Lower leg skin (tissue), 4 donors: ENCODE results near the gene PAQR4. TPM values are rescaled to one million over a fixed set of nuclear protein-coding genes. Genes with fewer than 3 reads are reported as not detected.

Experiments used
- DNase-seq, 2 donors: peaks; one replicate each; pipeline ENCODE4 v3.0.0-alpha.2; 2019; ENCODE audit warnings: low spot score in 2 of 2
- H3K4me3 ChIP-seq: fragments of 200-600 bp; sonication (generic); 2 replicates; pipeline ENCODE4 v1.5.1; 2017; ENCODE audit warnings: mild to moderate bottlenecking, low read depth; ENCODE audit not compliant: poor library complexity, severe bottlenecking
- CTCF ChIP-seq, 3 donors: fragments of 450-650 bp; IDR thresholded peaks; one replicate each; pipeline ENCODE4 v1.5.1; 2016; ENCODE audit warnings: antibody characterized with exemption in 3 of 3, mild to moderate bottlenecking in 3 of 3, moderate library complexity in 2 of 3
- POLR2A ChIP-seq, 2 donors: fragments of 450-650 bp; IDR thresholded peaks; one replicate each; pipeline ENCODE4 v1.6.1; 2016 to 2017; ENCODE audit warnings: antibody characterized with exemption in 2 of 2, mild to moderate bottlenecking in 1 of 2, moderate library complexity in 1 of 2
- WGBS, 2 donors: methylation state at CpG; one replicate each; pipeline ENCODE4 v1.1.5; 2018; 5-methylcytosine and 5-hydroxymethylcytosine counted together
- intact Hi-C: fragments of 100-400 bp; cut with DNase I; formaldehyde crosslinking; loops from one replicate; pipeline ENCODE4 v1.15.0; 2023; ENCODE audit warnings: low total_unique reads
- total RNA-seq, 4 donors: library from RNA; depleted of rRNA; stranded (reverse); fragments of >200 nt; gene quantifications; one replicate each; pipeline ENCODE4 v1.1.0, GENCODE V29; 2016

Gene PAQR4
- total RNA-seq, 4 donors from 2014 or later: 6.2 to 17.9 (median 10.6) TPM

GRCh38 chr16:3009568-3010390 is 40.6 kb downstream of the PAQR4 start:
- DNase-seq: no peak
- WGBS, 2 donors: 48 to 53% methylated on average over 16 to 21 of the region's 21 CpGs

GRCh38 chr16:3010510-3010909 is 41.4 kb downstream of the PAQR4 start:
- intact Hi-C loops: no loop called here
- WGBS, 2 donors: 91 to 97% methylated on average over 8 of the region's 8 CpGs
- TF ChIP-seq POLR2A (IDR thresholded peaks at IDR 0.05) (no peak), CTCF (IDR thresholded peaks at IDR 0.05) (no peak)
- no peak for DNase-seq
- no peak overlapping the region for H3K4me3 ChIP-seq

More at GRCh38 chr16:3009568-3010390, 40.6 kb downstream of the PAQR4 start:
- TF ChIP-seq POLR2A (IDR thresholded peaks at IDR 0.05): no peak
- no peak for TF ChIP-seq CTCF (IDR thresholded peaks at IDR 0.05)
- intact Hi-C loops: no loop called here
- H3K4me3 ChIP-seq: no peak overlapping the region

GRCh38 chr16:3012246-3012645 is 43.1 kb downstream of the PAQR4 start:
- WGBS, 2 donors: 10 to 11% methylated on average over 19 of the region's 19 CpGs
- TF ChIP-seq POLR2A (IDR thresholded peaks at IDR 0.05) (no peak), CTCF (IDR thresholded peaks at IDR 0.05) (no peak)
- H3K4me3 ChIP-seq: no peak overlapping the region
- DNase-seq: no peak
- intact Hi-C loops: no loop called here

DNA sequence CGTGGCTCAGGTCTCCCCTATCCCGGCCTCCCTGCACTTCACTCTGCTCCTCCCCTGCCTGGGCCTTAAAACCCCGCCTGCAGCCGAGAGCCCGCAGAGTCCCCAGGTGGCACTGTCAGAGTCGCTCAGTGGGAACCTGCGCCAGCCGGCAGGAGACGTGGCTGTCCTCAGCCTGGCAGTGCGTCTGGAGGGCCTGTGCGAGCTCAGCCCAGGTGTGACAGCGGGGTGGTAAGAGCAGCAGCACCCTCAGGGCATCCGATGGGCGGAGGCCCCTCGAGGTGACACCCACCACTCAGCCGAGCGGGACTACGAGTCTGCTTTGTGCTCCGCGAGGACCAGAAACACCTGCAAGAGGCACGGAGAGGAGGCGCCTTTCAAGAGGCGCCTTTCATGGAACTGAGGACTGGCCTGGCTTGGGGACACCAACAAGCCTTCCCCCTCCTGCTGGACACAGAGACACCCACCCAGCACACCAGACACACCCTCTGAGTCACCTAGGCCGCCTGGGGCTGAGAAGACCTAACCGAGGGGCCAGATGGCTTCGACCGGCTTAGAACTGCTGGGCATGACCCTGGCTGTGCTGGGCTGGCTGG is 43.8 kb downstream of the PAQR4 start, which contains the start of gene CLDN9:
Gene CLDN9 (plus strand): TSS at position 96 of the 593 bp plus-strand sequence. CDS start 440 bp downstream, at position 536.
- no peak for DNase-seq
- intact Hi-C loops: no loop called here
- no peak within 1 kb of the TSS for H3K4me3 ChIP-seq
- 22 to 33% methylated on average over 22 to 26 of the region's 27 CpGs for WGBS, 2 donors
- no peak for TF ChIP-seq CTCF (IDR thresholded peaks at IDR 0.05)
- TF ChIP-seq POLR2A (IDR thresholded peaks at IDR 0.05): no peak

DNA sequence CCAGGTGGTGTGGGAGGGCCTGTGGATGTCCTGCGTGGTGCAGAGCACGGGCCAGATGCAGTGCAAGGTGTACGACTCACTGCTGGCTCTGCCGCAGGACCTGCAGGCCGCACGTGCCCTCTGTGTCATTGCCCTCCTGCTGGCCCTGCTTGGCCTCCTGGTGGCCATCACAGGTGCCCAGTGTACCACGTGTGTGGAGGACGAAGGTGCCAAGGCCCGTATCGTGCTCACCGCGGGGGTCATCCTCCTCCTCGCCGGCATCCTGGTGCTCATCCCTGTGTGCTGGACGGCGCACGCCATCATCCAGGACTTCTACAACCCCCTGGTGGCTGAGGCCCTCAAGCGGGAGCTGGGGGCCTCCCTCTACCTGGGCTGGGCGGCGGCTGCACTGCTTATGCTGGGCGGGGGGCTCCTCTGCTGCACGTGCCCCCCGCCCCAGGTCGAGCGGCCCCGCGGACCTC is 44.4 kb downstream of the PAQR4 start:
- intact Hi-C loops: no loop called here
- WGBS, 2 donors: 36 to 64% methylated on average over 20 to 25 of the region's 27 CpGs
- no peak for DNase-seq
- no peak overlapping the region for H3K4me3 ChIP-seq
- no peak for TF ChIP-seq CTCF (IDR thresholded peaks at IDR 0.05)
- no peak for TF ChIP-seq POLR2A (IDR thresholded peaks at IDR 0.05)
